HUES6 (cell line): ENCODE data around the gene COL4A2.

ENCODE experiments used
- H3K27ac ChIP-seq: 2 replicates; pipeline ENCODE4 v1.7.0; 2013; ENCODE audit warnings: low read depth, mild to moderate bottlenecking, low read length, inconsistent platforms
- H3K27me3 ChIP-seq: 2 replicates; pipeline ENCODE4 v1.6.1; 2013; ENCODE audit warnings: low read length; ENCODE audit not compliant: control insufficient read depth, insufficient read depth
- H3K36me3 ChIP-seq: 2 replicates; pipeline ENCODE4 v1.6.1; 2013; ENCODE audit warnings: low read length; ENCODE audit not compliant: control insufficient read depth, insufficient read depth
- H3K4me1 ChIP-seq: 2 replicates; pipeline ENCODE4 v1.6.1; 2013; ENCODE audit warnings: low read length; ENCODE audit not compliant: control insufficient read depth, insufficient read depth
- H3K4me3 ChIP-seq: 2 replicates; pipeline ENCODE4 v1.5.1; 2013; ENCODE audit warnings: low read depth, low read length
- H3K9ac ChIP-seq: one replicate; pipeline ENCODE4 v1.6.1; 2013; ENCODE audit warnings: mild to moderate bottlenecking, low read length
- H3K9me3 ChIP-seq: 2 replicates; pipeline ENCODE4 v1.6.1; 2013; ENCODE audit warnings: low read depth, low read length; ENCODE audit not compliant: control insufficient read depth, insufficient read depth

COL4A2 gene

GRCh38 chr13:110350509-110350908, 43.4 kb downstream of the COL4A2 start:
- no peak overlapping the region for H3K4me3 ChIP-seq
- no peak overlapping the region for H3K9ac ChIP-seq
- no peaks in the 10 kb centered on the region for H3K27me3 ChIP-seq
- H3K4me1 ChIP-seq, result peaks cover 17% of the 10 kb centered on the region
- H3K36me3 ChIP-seq, result peaks cover 3% of the 10 kb centered on the region; the same call in 1 of the 2 replicates
- H3K9me3 ChIP-seq, result no peaks in the 10 kb centered on the region
- H3K27ac ChIP-seq, result no peak overlapping the region

DNA sequence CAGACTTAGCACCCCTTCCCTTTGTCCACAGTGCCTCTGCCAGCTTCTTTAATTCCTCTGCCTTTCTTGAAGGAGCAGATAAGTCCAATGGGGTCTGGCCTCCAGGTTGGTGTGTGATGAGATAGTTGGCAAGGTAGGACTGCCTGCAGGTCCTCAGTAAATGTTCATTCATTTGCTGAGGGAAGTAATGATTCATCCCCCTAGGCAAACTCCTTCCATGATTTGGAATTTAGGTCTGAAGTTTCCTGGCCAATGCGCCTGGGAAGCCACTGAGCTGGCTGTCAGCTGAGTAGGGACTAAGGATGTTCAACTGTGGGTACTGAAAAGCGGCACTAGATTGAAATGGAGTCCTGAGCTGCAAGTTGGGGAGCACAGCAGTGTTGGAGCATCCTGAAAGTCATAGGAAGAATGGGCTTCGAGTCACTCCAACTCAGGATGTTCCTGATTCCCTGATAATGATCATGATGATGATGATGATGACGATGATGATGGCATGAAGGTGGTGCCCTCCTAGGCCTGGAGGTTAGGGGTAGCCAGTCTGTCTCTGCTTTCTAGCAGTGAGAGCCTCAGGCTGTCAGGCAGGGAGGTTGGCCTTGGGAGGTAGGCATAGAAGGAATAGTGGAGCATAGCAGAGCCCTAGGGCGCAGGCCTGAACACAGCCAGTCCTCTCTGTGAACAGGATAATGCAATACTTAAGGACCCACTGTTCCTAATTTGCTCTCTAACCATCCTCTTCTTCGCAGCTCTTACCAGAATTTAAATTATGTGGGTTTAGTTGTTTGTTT, 44.7 kb downstream of the COL4A2 start:
- no peaks in the 10 kb centered on the region for H3K9me3 ChIP-seq
- H3K36me3 ChIP-seq, result peaks cover 3% of the 10 kb centered on the region; the same call in 1 of the 2 replicates
- no peak overlapping the region for H3K27ac ChIP-seq
- H3K4me3 ChIP-seq, result no peak overlapping the region
- no peaks in the 10 kb centered on the region for H3K27me3 ChIP-seq
- no peak overlapping the region for H3K9ac ChIP-seq
- H3K4me1 ChIP-seq, result peaks cover 17% of the 10 kb centered on the region

- H3K27ac ChIP-seq, result no peak overlapping the region
- H3K36me3 ChIP-seq, result peaks cover 11% of the 10 kb centered on the region; the same call in 1 of the 2 replicates
- H3K9ac ChIP-seq, result no peak overlapping the region
- H3K4me3 ChIP-seq, result no peak overlapping the region
- no peaks in the 10 kb centered on the region for H3K27me3 ChIP-seq
- no peaks in the 10 kb centered on the region for H3K9me3 ChIP-seq
- H3K4me1 ChIP-seq, result peaks cover 11% of the 10 kb centered on the region
Observed at GRCh38 chr13:110352735-110353134, 45.7 kb downstream of the COL4A2 start.

- peaks cover 15% of the 10 kb centered on the region for H3K36me3 ChIP-seq
- no peaks in the 10 kb centered on the region for H3K9me3 ChIP-seq
- no peak overlapping the region for H3K4me3 ChIP-seq
- H3K27ac ChIP-seq, result no peak overlapping the region
- H3K27me3 ChIP-seq, result no peaks in the 10 kb centered on the region
- no peak overlapping the region for H3K9ac ChIP-seq
- H3K4me1 ChIP-seq, result peaks cover 11% of the 10 kb centered on the region
Observed at GRCh38 chr13:110353339-110353977, 46.4 kb downstream of the COL4A2 start.

DNA sequence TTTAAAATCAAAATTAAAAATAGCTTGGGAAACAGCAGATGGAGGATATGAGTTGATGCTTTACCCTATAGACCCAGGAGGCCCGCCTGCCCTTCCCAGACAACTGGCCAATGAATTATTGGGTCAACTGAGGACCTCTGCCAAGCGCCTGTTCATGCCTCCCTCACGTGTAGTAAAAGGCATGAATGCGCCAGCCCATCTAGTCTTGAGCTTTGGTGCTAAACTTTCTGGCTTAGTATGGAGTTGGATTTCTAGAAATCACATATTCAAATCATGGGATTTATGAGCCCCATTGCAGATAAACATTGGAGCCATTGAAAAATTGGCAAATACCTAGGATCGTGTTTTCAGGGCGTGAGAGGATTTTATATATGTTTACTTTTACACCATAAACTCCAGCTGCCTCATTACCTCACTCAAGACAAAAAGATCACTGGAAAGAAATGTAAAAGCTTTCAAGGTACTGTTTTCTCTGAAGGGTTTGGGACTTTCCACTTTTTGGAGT, 47.1 kb downstream of the COL4A2 start:
- Histone ChIP-seq H3K9ac (no peak overlapping the region), H3K27me3 (no peaks in the 10 kb centered on the region), H3K4me3 (no peak overlapping the region), H3K9me3 (no peaks in the 10 kb centered on the region), H3K36me3 (peaks cover 20% of the 10 kb centered on the region), H3K4me1 (peaks cover 11% of the 10 kb centered on the region), H3K27ac (no peak overlapping the region)

DNA sequence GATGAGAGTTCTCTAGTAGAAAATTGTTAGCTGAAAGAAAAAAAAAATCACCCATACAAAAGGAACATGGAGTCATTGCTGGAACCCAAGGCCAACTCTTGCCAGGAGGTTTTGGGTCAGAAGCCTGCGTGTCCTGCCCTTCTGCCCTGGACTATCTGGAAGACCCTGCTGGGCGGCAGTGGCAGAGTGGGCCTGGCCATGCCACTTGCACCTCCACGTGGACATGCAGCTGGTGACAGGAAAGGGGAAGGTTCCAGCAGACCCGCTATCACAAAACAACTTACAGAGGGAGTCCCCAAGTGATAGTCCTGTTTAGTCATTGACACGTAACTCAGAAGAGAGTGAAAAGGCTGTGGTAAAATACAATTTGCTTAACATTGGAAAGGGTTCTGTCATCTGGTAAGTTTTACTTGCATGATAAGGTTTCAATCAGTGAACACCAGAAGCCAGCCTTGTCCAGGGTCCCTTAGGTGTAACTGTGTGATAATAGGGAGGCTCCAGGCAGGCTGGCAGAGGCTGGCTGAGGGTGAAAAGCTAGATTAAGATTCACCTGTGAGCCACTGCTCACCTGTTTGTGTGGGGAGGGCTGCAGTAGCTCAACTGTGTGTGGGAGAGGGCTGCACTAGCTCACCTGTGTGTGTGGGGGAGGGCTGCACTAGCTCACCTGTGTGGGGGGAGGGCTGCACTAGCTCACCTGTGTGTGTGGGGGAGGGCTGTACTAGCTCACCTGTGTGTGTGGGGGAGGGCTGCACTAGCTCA, 47.8 kb downstream of the COL4A2 start:
- no peak overlapping the region for H3K4me3 ChIP-seq
- no peak overlapping the region for H3K9ac ChIP-seq
- H3K36me3 ChIP-seq, result peaks cover 24% of the 10 kb centered on the region
- H3K27ac ChIP-seq, result no peak overlapping the region
- no peaks in the 10 kb centered on the region for H3K27me3 ChIP-seq
- H3K4me1 ChIP-seq, result peaks cover 11% of the 10 kb centered on the region
- H3K9me3 ChIP-seq, result no peaks in the 10 kb centered on the region

DNA sequence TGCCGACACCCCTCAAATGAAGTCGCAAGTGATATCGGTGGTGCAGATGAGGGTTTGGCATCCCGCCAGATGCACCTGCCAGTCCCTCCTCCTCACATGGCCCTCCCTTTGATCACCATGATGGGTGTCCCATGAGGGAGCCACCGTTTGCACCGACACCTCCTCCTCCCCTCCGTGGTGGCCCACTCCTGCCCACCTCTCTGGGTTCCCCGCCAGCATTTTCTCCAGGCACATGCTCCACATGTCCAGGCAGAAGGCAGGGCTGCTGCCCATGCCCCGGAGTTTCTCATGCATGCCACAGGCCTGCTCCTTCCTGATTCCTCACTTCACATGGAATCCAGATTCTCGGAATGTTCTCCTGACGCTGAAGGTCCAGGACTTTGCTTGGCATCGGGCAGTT, 49.3 kb downstream of the COL4A2 start:
- Histone ChIP-seq H3K36me3 (peaks cover 29% of the 10 kb centered on the region), H3K27me3 (no peaks in the 10 kb centered on the region), H3K9me3 (no peaks in the 10 kb centered on the region), H3K4me3 (no peak overlapping the region), H3K27ac (no peak overlapping the region), H3K4me1 (peaks cover 18% of the 10 kb centered on the region), H3K9ac (no peak overlapping the region)

DNA sequence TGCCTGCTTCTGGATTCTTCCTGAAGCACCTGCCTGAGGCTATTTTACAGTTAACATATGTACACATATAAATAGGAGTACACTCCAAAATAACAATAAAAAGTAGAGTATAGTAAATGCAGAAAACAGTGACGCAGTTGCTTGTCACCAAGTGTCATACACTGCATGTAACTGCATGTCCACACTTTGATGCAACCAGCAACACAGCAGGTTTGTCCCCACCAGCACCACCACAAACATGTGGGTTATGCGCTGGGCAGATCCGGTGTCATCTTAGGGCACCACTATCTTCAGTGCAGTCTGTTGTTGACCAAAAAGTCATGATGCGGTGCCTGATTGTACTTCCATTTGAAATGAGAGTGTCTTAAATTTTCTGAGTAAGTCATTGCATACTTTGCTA, 51.3 kb downstream of the COL4A2 start:
- Histone ChIP-seq H3K27ac (no peak overlapping the region), H3K9me3 (no peaks in the 10 kb centered on the region), H3K27me3 (no peaks in the 10 kb centered on the region), H3K36me3 (peaks cover 36% of the 10 kb centered on the region), H3K4me3 (no peak overlapping the region), H3K9ac (no peak overlapping the region), H3K4me1 (peaks cover 12% of the 10 kb centered on the region)

- peaks cover 36% of the 10 kb centered on the region for H3K36me3 ChIP-seq
- no peak overlapping the region for H3K27ac ChIP-seq
- no peak overlapping the region for H3K4me3 ChIP-seq
- no peaks in the 10 kb centered on the region for H3K27me3 ChIP-seq
- no peaks in the 10 kb centered on the region for H3K9me3 ChIP-seq
- H3K9ac ChIP-seq, result no peak overlapping the region
- H3K4me1 ChIP-seq, result peaks cover 9% of the 10 kb centered on the region
Observed at GRCh38 chr13:110359840-110360301, 52.8 kb downstream of the COL4A2 start.

DNA sequence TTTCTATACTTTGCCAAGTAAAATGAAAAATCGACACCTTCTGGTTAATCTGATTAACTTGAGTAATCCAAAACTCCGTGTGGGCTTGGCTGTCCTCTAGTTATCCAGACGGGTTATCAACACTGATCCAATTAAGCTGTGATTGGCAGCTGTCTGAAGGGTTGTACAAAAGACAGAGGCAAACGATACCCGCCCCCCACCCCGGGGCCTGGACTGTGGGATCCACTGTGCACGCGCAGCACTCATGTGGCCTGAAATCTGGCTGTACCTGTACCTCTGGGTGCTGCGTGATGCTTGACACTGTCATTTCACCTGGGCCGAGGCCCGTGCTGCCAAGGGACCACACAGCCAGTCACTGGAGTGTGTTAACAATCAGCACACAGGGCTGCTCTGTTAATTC, 53.5 kb downstream of the COL4A2 start:
- H3K27me3 ChIP-seq, result no peaks in the 10 kb centered on the region
- peaks cover 6% of the 10 kb centered on the region; the same call in 1 of the 2 replicates for H3K4me1 ChIP-seq
- no peak overlapping the region for H3K9ac ChIP-seq
- no peak overlapping the region for H3K27ac ChIP-seq
- no peaks in the 10 kb centered on the region for H3K9me3 ChIP-seq
- H3K4me3 ChIP-seq, result no peak overlapping the region
- H3K36me3 ChIP-seq, result peaks cover 36% of the 10 kb centered on the region
